GM21390 (cell line): ENCODE data around the gene SET.

Experiments used
- ATAC-seq: cut with Tn5 transposase; IDR thresholded peaks from one replicate; pipeline ENCODE4 v1.9.1; 2021; ENCODE audit not compliant: unreplicated experiment

The SET gene

DNA sequence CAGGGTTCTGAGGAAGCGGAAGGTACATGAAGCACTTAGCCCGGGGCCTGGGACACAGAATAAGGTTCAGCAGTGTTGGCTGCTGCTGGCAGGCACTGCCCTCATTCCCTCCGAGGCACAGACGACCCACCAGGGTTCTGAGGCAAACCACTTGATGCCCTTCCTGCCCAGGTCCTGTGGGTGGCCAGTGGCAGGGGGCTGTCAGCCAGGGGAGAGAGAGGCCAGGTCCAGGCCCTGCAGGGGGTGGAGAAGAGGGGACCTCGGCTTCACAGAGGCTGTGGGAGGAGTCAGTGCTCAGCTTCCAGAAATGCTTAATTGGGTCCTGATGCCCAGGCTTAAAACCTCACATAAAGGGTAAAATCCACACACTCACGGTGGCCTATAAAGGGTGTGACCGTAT is 39.3 kb downstream of the SET start:
- ATAC-seq, result no peak

DNA sequence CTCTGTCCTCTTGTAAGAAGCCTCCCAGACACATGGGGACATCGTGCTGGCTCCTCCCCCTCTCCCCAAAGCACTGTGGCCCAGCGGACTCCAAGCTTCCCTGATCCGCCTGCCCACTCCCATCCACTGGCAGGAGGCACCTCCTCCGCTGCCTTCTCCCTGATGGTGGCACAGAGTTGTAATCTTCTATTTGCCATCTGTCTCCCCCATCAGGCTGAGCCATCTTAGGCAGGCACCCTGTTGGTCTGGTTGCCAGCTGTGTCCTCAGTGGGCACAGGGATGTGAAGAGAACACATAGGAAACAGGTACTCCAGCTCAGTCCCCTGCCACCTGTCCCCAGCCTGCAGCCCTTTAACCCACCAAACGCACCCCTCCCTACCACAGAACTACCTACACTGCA is 40.3 kb downstream of the SET start:
- no peak for ATAC-seq

GRCh38 chr9:128729766-128730517 is 40.9 kb downstream of the SET start:
- no peak for ATAC-seq

DNA sequence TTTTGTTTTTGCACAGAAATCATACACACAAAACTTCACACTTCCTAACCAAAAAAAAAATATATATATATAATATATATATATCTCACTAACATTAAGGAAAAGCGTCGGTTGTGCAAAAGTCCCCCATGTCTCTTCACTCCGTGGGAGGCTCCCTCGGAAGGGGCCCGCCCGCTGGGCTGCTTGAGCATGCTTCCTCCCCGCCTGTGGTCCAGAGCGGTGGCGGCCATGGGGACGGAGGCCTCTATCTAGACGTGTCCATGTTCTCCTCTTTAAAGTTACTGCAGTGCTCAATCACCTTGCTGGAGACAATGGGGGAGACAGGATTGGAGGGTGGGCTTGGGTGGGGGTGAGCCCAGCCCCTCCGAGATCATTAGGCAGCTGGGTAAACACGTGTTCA is 42.1 kb downstream of the SET start:
- ATAC-seq, result no peak

- ATAC-seq, result no peak
Measured at GRCh38 chr9:128731691-128732090, 42.7 kb downstream of the SET start.

GRCh38 chr9:128732576-128732975 is 43.6 kb downstream of the SET start:
- no peak for ATAC-seq

DNA sequence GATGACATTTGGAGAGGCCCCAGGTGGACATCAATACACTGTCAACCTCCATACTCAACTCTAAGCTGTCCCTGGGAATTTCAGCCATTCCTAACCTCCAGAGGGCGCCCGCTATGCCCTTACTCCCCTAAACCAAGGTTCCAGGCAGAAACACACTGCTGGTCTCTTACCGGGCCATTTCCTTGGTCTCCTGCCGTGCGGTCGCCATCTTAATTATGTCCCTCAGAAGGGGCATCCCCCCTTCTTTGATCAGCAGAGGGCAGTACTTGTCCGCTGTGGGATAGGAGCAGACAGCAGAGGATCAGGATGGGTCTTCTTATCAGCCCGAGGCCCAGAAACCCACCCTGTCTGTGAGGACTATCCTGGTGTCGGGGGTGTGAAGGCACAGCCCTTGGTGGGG is 44.2 kb downstream of the SET start:
- no peak for ATAC-seq

DNA sequence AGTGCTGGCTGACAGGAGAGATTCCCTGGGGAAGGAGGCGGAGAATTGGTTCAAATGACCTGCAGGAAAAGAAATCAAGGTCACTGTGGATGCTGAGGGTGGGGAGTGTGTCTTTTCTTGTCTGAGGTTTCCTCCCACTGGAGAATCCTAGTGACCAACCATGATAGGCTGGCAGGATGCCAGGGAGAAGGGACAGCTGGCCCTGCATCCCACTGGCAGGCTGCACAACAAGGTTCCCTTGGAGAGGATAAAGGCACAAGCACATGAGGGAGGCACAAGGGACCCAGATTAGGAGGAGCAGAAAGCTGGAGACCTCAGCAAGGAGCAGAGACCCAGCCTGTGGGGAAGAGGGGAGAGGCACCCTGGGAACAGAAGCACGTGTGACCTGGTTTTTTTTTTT is 46.4 kb downstream of the SET start:
- no peak for ATAC-seq

GRCh38 chr9:128742401-128742800 is 53.4 kb downstream of the SET start:
- no peak for ATAC-seq

DNA sequence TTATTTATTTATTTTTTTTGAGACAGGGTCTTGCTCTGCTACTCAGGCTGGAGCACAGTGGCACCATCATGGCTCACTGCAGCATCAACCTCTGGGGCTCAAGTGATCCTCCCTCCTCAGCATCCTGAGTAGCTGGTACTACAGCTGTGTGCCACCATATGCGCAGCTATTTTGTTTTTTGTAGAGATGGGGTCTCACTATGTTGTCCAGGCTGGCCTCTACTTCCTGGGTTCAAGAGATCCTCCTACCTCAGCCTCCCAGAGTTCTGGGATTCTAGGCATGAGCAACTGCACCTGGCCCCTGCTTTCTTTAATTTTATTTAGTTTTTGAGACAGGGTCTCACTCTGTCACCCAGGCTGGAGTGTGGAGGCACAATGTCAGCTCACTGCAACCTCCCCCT is 54.4 kb downstream of the SET start:
- no peak for ATAC-seq
